DOHH2 (cell line): ENCODE data around the gene PRKAR2B.

ENCODE experiments used
- EZH2phosphoT487 ChIP-seq: fragments of 200-600 bp; sonication (generic); IDR thresholded peaks from 2 replicates; pipeline ENCODE4 v1.6.1; 2017; ENCODE audit warnings: borderline replicate concordance, mild to moderate bottlenecking, antibody characterized with exemption, low read length, moderate library complexity, mixed read lengths
- TF ChIP-seq, protein P1 (sequence below): fragments of 200-600 bp; sonication (generic); IDR thresholded peaks from one replicate; pipeline ENCODE4 v1.5.1; 2014; ENCODE audit warnings: antibody characterized with exemption, mild to moderate bottlenecking, low read depth, low read length; ENCODE audit not compliant: poor library complexity, severe bottlenecking

DNA sequence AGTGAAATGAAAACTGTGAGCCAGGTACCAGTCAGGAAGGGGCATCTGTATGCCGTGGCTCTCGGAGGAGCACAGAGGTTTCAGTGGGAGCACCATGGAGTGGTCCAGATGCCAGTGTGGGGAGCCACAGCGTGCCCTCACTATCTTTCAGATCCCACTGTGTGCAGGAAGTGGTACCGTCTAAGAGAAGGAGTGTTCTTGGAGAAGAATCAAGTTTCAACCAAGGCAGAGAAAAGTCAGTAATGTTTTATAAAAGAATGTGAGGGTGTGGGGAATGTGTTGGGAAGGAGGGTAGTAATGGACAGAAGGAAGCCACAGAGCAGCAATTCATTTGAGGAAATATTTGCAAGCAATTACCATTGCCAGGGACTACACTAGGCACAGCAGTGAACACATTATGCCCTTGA, 35.6 kb downstream of the PRKAR2B start:
- TF ChIP-seq, protein P1, sequence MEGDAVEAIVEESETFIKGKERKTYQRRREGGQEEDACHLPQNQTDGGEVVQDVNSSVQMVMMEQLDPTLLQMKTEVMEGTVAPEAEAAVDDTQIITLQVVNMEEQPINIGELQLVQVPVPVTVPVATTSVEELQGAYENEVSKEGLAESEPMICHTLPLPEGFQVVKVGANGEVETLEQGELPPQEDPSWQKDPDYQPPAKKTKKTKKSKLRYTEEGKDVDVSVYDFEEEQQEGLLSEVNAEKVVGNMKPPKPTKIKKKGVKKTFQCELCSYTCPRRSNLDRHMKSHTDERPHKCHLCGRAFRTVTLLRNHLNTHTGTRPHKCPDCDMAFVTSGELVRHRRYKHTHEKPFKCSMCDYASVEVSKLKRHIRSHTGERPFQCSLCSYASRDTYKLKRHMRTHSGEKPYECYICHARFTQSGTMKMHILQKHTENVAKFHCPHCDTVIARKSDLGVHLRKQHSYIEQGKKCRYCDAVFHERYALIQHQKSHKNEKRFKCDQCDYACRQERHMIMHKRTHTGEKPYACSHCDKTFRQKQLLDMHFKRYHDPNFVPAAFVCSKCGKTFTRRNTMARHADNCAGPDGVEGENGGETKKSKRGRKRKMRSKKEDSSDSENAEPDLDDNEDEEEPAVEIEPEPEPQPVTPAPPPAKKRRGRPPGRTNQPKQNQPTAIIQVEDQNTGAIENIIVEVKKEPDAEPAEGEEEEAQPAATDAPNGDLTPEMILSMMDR = no peak
- no peak for TF ChIP-seq EZH2phosphoT487
